Measurements from ENCODE around the gene ERBB2.

The ERBB2 gene

DNA sequence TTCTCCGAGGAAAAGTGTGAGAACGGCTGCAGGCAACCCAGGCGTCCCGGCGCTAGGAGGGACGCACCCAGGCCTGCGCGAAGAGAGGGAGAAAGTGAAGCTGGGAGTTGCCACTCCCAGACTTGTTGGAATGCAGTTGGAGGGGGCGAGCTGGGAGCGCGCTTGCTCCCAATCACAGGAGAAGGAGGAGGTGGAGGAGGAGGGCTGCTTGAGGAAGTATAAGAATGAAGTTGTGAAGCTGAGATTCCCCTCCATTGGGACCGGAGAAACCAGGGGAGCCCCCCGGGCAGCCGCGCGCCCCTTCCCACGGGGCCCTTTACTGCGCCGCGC is at the start of gene ERBB2:
Gene ERBB2, plus strand, starts transcription at position 247 of the 330 bp plus-strand sequence. CDS start 175 bp downstream, outside the sequence.
- in situ Hi-C loops (cut with HindIII; ENCODE audit: low sequenced_read_pairs), result no loop called here

DNA sequence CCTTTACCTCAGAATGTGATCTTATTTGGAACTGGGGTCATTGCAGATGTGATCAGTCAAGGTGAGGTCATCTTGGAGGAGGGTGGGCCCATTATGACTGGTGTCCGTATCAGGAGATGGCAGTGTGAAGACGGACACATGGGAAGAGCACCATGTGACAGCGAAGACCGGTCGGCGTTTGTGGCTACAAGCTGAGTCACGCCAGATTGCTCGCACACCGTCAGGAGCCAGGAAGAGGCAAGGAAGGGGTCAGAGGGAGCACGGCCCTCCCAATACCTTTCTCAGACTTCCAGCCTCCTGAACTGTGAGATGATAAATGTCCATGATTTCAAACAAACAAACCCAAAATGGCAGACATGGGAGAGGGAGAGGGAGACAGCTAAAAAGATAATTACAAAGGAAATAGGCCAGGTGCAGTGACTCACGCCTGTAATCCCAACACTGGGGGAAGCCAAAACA is 49.7 kb upstream of the ERBB2 start:
- in situ Hi-C loops (cut with HindIII; ENCODE audit: low sequenced_read_pairs), result no loop called here

GRCh38 chr17:39651923-39652586 is 47.8 kb upstream of the ERBB2 start:
- in situ Hi-C loops (cut with HindIII; ENCODE audit: low sequenced_read_pairs), result no loop called here

DNA sequence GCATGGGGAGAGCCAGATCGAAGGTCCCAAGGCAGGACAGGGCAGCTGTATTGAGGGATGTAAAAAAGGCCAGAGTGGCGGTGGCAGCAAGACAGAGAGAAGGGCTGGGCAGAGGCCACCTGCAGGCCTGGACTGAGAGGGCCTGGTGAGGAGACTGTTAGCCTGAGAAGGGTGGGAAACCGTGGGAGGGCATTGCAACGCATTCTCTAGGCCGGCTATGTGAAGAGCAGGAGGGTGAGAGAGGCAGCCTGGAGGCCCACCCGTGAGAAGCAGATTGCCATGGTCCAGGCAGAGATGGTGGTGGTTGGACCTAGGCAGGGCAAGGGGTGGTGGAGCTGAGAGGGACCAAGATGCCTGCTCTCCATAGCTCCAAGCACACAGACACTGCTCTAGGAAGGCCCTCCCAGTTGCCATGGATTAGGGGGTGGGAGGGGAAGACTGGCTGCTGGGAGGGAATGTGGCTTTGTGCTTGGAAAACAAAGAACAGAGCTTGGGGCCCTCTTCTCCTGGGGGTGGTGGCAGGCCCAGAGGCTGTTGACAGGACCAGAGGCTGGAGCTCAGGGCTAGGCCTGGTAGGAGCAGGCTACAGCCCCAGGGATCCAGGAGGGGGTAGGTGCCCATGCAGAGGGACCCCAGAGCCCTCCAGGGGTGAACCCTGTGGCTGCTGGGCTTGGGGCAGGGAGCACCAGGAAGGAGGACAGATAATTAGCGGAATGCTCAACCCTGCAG is 47.1 kb upstream of the ERBB2 start:
- in situ Hi-C loops (cut with HindIII; ENCODE audit: low sequenced_read_pairs), result no loop called here

DNA sequence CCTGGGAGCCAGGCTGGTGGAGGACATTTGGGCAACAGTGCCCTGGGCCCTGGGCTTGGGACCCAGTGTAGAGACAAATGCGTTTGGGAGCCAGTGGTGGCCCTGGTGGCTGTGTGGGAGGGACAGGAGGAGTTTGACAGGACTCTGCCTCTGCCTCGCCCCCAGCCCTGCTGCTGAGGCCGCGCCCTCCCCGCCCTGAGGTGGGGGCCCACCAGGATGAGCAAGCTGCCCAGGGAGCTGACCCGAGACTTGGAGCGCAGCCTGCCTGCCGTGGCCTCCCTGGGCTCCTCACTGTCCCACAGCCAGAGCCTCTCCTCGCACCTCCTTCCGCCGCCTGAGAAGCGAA is 46.6 kb upstream of the ERBB2 start:
- in situ Hi-C loops (cut with HindIII; ENCODE audit: low sequenced_read_pairs), result no loop called here

- in situ Hi-C loops (cut with HindIII; ENCODE audit: low sequenced_read_pairs), result no loop called here
Measured at GRCh38 chr17:39653662-39654331, 46.1 kb upstream of the ERBB2 start.

- in situ Hi-C loops (cut with HindIII; ENCODE audit: low sequenced_read_pairs), result no loop called here
Measured at GRCh38 chr17:39655105-39655504, 44.8 kb upstream of the ERBB2 start.

- in situ Hi-C loops (cut with HindIII; ENCODE audit: low sequenced_read_pairs), result no loop called here
Measured at GRCh38 chr17:39658346-39658745, 41.5 kb upstream of the ERBB2 start.

- in situ Hi-C loops (cut with HindIII; ENCODE audit: low sequenced_read_pairs), result no loop called here
Measured at GRCh38 chr17:39658760-39659159, 41.1 kb upstream of the ERBB2 start.

DNA sequence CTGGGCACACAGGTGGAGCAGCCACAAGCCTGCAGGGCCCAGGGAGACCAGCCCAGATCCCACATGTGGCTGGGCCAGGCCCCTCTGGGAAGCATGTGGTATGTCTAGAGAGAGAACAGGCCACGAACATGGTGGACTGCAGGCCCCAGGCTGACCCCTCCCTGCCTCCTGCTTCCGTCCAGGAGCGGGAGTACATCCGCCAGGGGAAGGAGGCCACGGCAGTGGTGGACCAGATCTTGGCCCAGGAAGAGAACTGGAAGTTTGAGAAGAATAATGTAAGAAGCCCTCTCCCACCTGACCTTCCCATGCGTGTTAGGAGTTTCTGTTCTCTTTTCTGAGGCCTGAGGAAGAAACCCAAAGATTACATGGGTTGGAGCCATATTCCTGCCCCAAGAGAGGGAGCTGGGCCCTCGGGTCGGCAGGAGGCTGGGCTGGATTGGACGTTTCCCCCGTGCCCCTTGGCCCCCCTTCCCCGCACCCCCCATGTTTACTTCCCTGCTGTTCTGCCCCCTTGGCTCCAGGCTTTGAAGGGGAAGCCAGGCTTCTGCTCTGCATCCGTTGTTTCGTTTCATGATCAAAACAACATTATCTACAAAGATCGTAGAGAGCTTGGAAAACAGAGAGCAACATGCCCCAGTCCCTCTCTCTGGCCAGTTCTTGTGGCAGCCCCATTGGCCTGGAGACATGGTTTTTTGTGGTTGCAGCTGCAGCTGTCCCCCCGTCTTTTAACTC is 40.4 kb upstream of the ERBB2 start:
- in situ Hi-C loops (cut with HindIII; ENCODE audit: low sequenced_read_pairs), result no loop called here

GRCh38 chr17:39660011-39660360 is 39.9 kb upstream of the ERBB2 start:
- in situ Hi-C loops (cut with HindIII; ENCODE audit: low sequenced_read_pairs), result no loop called here

GRCh38 chr17:39660397-39661385 is 39.2 kb upstream of the ERBB2 start:
- in situ Hi-C loops (cut with HindIII; ENCODE audit: low sequenced_read_pairs), result no loop called here

DNA sequence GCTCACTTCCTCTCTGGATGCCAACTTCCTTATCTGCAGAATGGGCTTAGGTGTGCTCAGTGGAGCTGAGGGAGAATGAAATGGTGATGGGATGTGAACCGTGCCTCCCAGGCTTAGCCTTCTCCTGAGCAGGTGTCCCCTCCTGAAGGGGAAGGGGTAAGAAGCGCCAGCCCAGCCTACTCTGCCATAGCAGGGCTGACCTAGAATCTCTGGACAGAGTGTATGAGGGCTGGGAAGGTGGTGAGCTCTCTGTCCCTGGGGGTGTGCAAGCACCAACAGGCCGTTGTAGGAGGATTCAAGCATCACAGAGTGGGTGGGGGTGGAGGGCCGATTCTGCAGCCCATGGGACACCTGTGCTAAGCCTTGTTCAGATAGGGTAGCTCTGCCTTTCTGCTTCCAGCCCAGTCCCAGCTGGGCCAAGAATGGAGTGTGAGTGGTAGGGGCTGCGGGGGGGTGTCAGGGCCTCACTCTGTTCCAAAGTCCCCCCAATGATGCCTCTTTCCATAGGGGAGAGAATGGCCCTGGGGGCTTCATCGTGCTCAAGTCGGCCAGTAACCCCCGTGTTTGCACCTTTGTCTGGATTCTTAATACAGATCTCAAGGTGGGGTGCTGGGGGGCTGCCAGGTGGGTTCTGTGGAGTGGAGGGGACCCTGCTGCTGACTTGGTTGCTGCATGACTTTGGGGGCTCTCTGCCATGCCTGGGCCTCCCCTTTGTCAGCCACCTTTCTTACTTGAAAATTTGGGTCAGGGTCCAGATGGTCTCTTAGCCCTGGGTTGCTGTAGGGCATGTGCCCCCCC is 37.9 kb upstream of the ERBB2 start:
- in situ Hi-C loops (cut with HindIII; ENCODE audit: low sequenced_read_pairs), result no loop called here

- in situ Hi-C loops (cut with HindIII; ENCODE audit: low sequenced_read_pairs), result no loop called here
Measured at GRCh38 chr17:39662551-39663339, 37.1 kb upstream of the ERBB2 start.

DNA sequence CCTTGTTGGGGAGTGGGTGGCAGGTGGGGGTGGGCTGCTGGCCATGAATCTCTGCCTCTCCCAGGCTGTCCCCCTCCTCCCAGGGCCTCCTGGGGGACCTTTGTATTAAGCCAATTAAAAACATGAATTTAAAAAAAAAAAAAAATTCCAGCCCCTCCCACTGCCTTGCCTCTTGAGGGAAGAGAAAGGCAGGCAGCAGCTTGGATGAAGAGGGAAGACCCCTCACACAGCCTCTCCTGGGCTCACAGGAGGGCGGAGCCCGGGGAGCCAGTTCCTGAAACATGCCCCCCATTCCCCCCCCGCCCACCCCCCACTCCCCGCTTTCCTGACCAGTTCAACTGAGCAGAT is 36.5 kb upstream of the ERBB2 start:
- in situ Hi-C loops (cut with HindIII; ENCODE audit: low sequenced_read_pairs), result no loop called here

DNA sequence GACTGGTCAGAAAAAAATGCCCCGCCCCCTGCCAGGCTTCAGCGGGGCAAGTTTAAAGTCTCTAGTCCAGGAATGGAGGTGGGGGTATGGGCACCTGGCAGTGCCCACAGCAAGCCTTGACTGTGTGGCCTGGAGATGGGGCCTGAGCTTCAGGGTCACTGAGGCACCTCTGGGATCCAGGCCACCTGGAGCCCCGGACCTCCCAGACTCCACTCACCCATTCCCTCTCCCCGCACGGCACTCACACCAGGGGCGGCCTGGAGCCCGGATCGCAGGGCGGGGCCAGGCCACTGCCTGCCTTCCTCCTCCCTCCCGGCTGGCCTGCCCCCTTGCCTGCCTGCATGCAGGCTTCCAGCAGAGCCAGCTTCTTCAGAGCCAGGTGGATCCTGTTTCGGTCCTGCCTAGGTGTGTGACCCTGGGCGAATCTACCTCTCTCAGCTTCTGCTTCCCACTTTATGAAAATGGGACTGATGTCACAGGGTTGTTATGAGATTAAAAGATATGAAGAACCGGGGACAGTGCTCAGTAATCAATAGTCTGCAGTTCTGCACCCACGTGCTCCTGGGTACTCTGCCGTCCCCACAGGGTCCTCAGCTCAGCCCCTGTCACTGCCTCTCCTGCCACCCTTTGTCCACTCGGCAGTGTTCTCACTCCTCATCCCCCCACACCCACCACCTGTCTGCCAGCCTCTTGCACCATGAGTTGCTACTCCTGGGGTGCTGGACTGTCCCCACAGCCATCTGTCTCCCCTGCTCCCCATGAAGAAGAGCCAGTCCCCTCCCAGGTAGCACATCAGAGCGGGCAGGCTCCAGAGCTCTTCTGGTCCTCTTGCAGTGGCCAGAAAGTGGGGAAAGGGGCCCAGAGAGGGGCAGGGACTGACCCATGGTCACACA is 35.9 kb upstream of the ERBB2 start:
- in situ Hi-C loops (cut with HindIII; ENCODE audit: low sequenced_read_pairs), result no loop called here

DNA sequence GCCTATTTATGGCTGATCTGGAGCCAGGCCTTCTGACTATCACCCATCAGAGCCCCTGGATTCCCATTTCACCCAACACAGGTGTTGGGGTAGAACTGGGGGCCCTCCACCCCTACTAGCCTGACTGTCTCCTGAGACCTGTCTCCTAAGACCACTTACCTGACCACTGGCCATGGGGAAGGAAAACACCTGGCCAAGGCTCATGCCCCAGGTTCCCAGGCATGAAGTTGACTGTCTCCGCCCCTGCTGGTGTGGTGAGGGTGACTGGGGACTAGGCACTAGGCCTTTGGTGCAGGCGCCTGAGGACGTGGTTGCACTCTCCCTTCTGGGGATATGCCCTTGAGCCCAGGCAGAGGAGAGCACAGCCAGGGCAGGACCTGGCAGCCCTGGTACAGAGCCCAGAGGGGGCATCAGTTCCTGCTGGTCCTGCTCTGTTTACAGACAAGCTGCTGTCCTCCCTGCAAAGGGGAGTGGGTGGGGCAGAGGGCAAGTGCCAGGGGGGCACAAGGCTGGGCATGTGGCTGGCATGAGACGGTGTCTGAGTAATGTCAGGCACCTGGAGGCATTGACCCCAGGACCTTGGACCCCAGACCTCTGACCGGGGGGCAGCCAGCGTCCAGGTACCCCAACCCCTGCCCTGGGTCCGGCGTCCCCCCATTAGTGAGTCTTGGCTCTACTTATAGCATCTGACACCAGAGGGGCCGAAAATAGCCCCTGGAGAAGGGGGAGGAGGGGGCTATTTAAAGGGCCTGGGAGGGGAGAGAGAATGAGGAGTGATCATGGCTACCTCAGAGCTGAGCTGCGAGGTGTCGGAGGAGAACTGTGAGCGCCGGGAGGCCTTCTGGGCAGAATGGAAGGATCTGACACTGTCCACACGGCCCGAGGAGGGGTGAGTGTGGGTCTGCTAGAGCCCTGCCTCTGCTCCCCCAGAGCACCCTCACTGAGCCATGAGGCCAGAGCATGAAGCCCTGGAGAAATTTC is 35.0 kb upstream of the ERBB2 start, which contains the start of gene TCAP:
Gene TCAP, plus strand, starts transcription at position 769 of the 981 bp plus-strand sequence. Its CDS starts 11 bp downstream, at position 780.
- in situ Hi-C loops (cut with HindIII; ENCODE audit: low sequenced_read_pairs), result no loop called here

All from DLD1 (cell line).